Iris pigment epithelial cell (primary cell): ENCODE measurements around the gene EED.

Experiments
- DNase-seq: peaks from one replicate; pipeline ENCODE4 v3.0.0-alpha.2; 2011; ENCODE audit warnings: low read depth

EED gene, protein sequence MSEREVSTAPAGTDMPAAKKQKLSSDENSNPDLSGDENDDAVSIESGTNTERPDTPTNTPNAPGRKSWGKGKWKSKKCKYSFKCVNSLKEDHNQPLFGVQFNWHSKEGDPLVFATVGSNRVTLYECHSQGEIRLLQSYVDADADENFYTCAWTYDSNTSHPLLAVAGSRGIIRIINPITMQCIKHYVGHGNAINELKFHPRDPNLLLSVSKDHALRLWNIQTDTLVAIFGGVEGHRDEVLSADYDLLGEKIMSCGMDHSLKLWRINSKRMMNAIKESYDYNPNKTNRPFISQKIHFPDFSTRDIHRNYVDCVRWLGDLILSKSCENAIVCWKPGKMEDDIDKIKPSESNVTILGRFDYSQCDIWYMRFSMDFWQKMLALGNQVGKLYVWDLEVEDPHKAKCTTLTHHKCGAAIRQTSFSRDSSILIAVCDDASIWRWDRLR

GRCh38 chr11:86244522-86245368, at the start of gene EED:
Gene EED, plus strand, starts transcription at chr11:86244753. Its CDS starts 477 bp downstream, at chr11:86245230.
- DNase-seq: peak; percentile 98

DNA sequence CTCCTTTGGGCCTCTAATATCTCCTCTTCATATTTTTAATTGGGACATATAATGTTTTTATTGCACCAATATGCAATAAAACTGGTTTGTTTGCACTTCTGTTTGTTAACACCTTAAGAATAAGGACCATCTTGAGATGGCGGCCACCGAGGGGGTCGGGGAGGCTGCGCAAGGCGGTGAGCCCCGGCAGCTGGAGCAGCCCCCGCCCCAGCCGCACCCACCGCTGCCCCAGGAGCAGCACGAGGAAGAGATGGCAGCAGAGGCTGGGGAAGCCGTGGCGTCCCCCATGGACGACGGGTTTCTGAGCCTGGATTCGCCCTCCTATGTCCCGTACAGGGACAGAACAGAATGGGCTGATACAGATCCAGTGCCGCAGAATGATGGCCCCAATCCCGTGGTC, 49.6 kb upstream of the EED start:
- no peak for DNase-seq

DNA sequence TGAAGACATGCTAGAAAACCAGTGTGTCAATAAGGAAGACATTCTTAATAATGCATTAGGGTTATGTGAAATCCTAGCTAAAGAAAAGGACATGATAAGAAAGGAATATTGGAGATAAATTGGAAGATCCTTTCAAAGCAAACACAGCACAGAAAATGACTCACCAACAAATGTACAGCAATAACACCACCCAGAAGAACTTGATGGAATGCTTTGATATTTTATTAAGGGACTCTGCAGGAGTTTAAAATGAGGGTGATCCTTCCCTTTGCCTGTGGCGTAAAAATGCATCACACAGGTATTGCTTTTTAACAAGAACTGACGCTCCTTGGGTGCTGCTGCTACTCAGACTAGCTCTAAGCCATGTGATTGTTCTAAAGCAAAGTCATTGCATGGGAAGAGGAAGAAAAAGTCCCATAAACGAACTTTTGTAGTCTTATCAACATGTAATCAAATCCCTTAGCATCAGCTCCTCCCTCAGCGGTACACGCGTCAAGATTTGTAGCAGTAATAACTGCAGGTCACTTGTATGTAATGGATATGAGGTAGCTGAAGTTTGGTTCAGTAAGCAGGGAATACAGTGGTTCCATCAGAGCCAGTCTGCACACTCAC, 48.4 kb upstream of the EED start:
- no peak for DNase-seq

GRCh38 chr11:86196913-86197312, 47.6 kb upstream of the EED start:
- no peak for DNase-seq

DNA sequence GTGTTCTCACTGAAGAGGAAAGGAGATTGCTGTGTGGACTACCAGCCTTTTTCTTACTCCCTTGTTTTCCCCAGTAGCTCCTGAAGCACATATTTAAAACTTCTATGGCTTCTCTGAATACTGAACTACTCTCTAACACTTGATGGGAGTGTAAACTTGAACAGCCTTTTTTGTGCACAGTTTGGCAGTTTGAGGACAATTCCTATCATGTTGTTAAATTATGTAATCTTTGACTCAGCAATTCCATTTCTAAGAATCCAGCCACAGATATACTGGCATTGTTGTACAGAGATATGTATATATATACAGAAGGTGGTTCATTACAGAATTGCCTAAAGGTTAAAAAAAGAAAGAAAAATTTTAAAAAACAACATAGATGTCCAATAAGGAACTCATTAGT, 47.1 kb upstream of the EED start:
- DNase-seq: no peak

DNA sequence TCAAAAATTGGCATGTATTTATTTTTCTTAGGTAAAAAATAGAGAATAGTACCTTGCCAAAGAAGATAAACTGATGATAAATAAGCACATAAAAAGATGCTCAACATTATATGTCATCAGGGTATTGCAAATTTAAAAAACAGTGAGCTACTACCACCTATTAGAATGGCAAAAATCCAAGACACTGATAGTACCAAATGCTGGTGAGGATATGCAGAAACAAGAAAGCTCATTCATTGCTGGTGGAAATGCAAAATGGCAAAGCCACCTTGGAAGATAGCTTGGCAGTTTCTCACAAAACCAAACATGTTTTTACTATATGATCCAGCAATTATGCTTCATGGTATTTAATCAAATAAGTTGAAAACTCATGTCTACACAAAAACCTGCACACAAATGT, 46.4 kb upstream of the EED start:
- no peak for DNase-seq

DNA sequence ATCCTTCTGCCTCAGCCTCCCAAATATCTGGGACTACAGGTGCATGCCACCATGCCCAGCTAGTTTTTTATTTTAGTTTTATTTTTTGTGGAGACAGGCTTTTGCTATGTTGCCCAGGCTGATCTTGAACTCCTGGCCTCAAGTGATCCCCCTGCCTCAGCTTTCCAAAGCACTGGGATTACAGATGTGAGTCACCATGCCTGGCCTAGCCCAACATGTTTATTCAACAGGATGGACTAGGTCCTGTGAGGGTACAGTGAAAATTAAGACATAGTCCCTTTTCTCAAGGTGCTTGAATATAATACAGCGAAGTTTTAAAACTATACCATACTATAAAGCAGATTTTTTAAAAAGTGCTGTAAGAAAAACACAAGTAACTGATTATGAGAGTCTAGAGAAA, 45.2 kb upstream of the EED start:
- DNase-seq: no peak

GRCh38 chr11:86201371-86201884, 43.1 kb upstream of the EED start:
- DNase-seq: no peak

DNA sequence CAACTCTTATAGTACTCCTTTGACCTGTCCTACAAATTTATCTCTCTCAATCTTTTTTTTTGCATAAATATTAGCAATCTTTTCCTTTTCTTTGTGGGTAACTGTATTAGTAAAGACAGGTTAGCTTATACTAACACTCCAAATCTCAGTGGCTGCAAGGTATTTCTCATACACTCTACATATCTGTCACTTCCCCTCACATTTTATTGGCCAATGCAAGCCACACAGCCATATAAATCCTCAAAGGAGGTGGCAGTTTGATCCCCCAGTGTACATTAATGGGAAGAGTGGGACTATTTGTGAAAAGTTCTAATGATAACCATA, 42.6 kb upstream of the EED start:
- DNase-seq: no peak

DNA sequence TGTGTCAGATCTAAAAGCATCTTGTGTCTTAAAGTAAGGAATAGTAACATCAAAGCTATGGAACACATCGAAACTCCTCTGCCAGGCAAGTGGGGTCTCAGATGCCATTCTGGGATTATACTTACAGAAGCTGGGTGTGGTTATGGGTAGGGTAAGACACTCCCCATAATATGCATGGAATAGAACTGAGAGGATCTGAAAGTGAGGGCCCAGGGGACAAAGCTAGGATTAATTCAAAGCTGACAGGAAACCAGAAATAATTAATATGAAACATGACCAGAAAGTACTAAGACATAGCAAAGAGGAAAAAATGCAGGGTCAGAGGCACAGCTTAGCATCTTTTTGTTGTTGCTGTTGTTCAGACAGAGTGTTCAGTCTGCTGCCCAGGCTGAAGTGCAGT, 40.2 kb upstream of the EED start:
- no peak for DNase-seq

GRCh38 chr11:86205421-86206336, 38.9 kb upstream of the EED start:
- no peak for DNase-seq

GRCh38 chr11:86206337-86206695, 38.2 kb upstream of the EED start:
- DNase-seq: no peak

GRCh38 chr11:86207413-86207812, 37.1 kb upstream of the EED start:
- DNase-seq: no peak

- DNase-seq: no peak
Observed at GRCh38 chr11:86208572-86208971, 36.0 kb upstream of the EED start.

DNA sequence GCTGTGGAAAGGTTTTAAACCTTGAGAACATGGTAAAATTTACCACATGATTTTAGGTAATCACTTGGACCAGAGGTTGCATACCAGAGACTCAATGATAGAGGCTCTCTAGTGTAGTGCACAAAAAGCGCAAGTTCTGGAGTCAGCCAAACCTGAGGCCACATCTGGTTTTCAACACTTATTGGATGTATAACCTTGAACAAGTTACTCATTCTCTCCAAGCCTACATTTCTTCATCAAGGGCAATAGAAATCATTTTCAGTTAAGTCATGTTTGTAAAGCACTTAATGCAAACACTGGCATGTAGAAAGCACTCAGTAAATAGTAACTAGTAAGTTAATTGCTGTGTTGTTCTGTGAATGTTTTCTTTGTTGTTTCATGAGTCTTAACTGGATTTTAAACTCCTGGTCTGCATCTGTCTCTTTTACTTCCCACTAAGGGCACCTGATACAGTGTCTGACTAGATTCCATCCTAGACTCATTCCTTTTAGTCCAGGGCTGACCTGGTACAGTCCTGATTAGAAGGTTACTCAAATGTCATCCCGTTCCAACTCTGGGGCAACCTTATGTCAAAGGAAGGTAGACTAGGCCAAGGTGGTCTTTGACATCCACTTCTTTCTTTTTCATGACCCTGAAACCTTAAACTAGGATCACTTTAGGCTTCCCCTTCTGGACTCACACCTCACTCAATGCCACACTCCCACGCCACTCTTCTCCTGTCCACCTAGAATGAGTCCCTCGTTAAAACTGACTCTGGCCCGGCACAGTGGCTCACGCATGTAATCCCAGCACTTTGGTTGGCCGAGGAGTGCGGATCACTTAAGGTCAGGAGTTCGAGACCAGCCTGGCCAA, 34.5 kb upstream of the EED start:
- DNase-seq: no peak

GRCh38 chr11:86210898-86211297, 33.7 kb upstream of the EED start:
- DNase-seq: no peak

GRCh38 chr11:86211619-86212018, 32.9 kb upstream of the EED start:
- no peak for DNase-seq

- DNase-seq: no peak
Observed at GRCh38 chr11:86212019-86212611, 32.4 kb upstream of the EED start.

DNA sequence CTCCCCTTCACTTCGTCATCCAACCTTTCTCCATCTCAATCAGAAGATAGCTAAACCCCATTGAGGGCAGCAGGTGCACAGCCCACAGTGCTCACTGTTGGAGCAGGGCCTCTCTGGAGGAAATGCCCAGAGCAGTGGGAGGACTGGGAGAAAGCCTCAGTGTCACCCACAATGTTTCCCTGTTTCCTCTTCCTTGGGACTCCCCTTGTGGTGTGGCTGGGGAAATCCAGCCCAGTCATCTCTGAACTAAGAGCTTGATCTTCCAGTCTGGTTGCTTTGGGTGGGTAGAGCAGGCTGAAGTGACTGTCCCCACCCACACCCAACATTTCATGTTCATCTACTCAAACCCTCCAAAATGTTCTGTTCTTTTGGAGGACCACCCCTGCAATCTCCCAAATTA, 29.8 kb upstream of the EED start:
- no peak for DNase-seq
